Subcutaneous adipose tissue (tissue), 4 donors: ENCODE results near the gene SLC12A8. TPM values are rescaled to one million over a fixed set of nuclear protein-coding genes. Genes with fewer than 3 reads are reported as not detected.

Experiments used
- total RNA-seq, 4 donors: library from RNA; depleted of rRNA; stranded (reverse); fragments of >200 nt; gene quantifications; one replicate each; pipeline ENCODE4 v1.1.0, GENCODE V29; 2016
- TF ChIP-seq, protein P1 (sequence below): fragments of 450-650 bp; IDR thresholded peaks from one replicate; pipeline ENCODE4 v1.5.1; 2016; ENCODE audit warnings: low read depth, mild to moderate bottlenecking, control low read depth, antibody characterized with exemption, moderate library complexity

The SLC12A8 gene
- total RNA-seq, 4 donors from 2014 or later, result 0.66 to 1.0 TPM; not detected in 2

- TF ChIP-seq, protein P1, sequence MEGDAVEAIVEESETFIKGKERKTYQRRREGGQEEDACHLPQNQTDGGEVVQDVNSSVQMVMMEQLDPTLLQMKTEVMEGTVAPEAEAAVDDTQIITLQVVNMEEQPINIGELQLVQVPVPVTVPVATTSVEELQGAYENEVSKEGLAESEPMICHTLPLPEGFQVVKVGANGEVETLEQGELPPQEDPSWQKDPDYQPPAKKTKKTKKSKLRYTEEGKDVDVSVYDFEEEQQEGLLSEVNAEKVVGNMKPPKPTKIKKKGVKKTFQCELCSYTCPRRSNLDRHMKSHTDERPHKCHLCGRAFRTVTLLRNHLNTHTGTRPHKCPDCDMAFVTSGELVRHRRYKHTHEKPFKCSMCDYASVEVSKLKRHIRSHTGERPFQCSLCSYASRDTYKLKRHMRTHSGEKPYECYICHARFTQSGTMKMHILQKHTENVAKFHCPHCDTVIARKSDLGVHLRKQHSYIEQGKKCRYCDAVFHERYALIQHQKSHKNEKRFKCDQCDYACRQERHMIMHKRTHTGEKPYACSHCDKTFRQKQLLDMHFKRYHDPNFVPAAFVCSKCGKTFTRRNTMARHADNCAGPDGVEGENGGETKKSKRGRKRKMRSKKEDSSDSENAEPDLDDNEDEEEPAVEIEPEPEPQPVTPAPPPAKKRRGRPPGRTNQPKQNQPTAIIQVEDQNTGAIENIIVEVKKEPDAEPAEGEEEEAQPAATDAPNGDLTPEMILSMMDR, result no peak
Observed at GRCh38 chr3:125142940-125143339, 69.6 kb downstream of the SLC12A8 start.

GRCh38 chr3:125142420-125142778 is 70.1 kb downstream of the SLC12A8 start:
- TF ChIP-seq, protein P1, result no peak

GRCh38 chr3:125141596-125142419 is 70.7 kb downstream of the SLC12A8 start:
- TF ChIP-seq, protein P1, result no peak

GRCh38 chr3:125140818-125141595 is 71.5 kb downstream of the SLC12A8 start:
- TF ChIP-seq, protein P1, result no peak

DNA sequence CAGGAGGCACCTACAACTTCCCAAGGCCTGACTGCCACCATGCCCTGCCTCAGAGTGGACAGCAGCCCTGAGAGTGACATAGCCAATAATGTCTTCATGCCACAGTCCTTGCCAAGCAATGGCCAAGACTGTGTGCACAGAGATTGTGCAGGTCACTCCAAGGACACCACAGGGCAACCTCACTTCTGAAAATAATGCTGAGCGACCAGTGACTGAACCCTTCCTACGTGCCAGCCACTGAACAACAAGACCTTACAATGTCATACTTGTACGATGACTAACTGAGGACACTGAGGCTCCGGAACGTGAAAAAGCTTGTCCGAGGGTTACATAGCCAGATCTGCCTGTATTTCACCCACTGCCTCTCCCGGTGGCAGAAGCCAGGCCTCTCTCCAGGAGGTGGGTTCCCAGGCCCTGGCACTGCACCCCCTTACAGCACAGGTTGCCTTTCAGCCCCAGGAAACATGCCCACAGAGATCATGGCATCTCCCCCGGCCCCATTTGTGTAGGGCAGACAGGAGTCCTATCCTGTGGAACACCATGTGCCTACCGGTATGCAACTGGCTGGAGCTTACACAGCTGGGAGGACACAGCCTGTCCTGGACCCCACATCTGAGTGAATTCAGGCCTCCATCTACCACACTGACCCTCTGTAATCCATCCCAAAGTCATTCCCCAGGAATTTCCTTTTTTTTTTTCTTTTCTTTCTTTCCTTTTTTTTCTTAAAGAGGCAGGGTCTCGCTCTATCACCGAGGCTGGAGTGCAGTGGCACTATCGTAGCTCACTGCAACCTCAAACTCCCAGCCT is 72.3 kb downstream of the SLC12A8 start:
- TF ChIP-seq, protein P1, result no peak

GRCh38 chr3:125139386-125139785 is 73.2 kb downstream of the SLC12A8 start:
- TF ChIP-seq, protein P1, result no peak
